Right ventricle myocardium inferior (tissue), 1 donor: ENCODE measurements around the gene MAK. TPM values are rescaled to one million over a fixed set of nuclear protein-coding genes. Genes with fewer than 3 reads are reported as not detected.

Source experiments
- ATAC-seq: fragments of 200-7000 bp; cut with Tn5 transposase; one replicate; pipeline ENCODE4 v1.9.1; 2020; ENCODE audit warnings: mild to moderate bottlenecking, moderate library complexity
- DNase-seq: peaks from one replicate; pipeline ENCODE4 v3.0.0; 2021; ENCODE audit errors: missing footprints
- intact Hi-C: fragments of 100-400 bp; cut with DNase I; formaldehyde crosslinking; loops from one replicate; pipeline ENCODE4 v1.11.0; 2022
- total RNA-seq: library from RNA; stranded (reverse); fragmentation: NEBNext Ultra II Directional; extraction: Animal tissue kit (Norgen Biotek cat#: 25700); gene quantifications from one replicate; pipeline ENCODE4 v1.2.1, GENCODE V29; 2021
- donor health status: DM: no; HTN: yes; CAD: no; lungs with severe emphysema.

Gene MAK
- total RNA-seq, 1 donor from 2014 or later: not detected

DNA sequence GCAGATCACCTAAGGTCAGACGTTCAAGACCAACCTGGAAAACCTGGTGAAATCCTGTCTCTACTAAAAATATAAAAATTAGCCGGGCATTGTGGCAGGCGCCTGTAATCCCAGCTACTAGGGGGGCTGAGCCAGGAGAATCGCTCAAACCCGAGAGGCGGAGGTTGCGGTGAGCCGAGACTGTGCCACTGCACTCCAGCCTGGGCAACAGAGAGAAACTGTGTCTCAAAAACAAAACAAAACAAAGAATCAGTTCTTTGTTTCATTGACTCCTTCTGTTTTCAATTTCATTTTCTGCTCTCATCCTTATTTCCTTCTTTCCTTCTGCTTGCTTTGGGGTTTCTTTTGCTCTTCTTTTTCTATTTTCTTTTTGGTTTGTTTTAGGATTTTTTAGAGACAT lies 124.4 kb downstream of the MAK start:
- no peak for ATAC-seq
- intact Hi-C loops: no loop called here

More for the DNA sequence above, 124.4 kb downstream of the MAK start:
- no peak for DNase-seq

Other genes with a start within 250 kb of the MAK start
- 0.49 TPM for gene C6orf52, start 143.9 kb downstream of the MAK start, total RNA-seq
- 11.5 TPM for gene PAK1IP1, start 143.6 kb downstream of the MAK start, total RNA-seq
- gene TMEM14C, start 115.5 kb downstream of the MAK start, total RNA-seq: 120 TPM
- gene TMEM14B, start 90.7 kb downstream of the MAK start, total RNA-seq: 106 TPM
- not detected for gene GCM2, start 43.5 kb upstream of the MAK start, total RNA-seq
- 0.92 TPM for gene SYCP2L, start 48.5 kb upstream of the MAK start, total RNA-seq
- 2.4 TPM for gene ELOVL2, start 205.8 kb upstream of the MAK start, total RNA-seq